HepG2 (cell line): ENCODE measurements around the gene ADAMTS20. TPM values are rescaled to one million over a fixed set of nuclear protein-coding genes. Genes with fewer than 3 reads are reported as not detected.

Source experiments
- ATAC-seq: fragments of 200-7000 bp; cut with Tn5 transposase; 3 replicates; pipeline ENCODE4 v1.9.1; 2020; ENCODE audit warnings: mild to moderate bottlenecking, moderate library complexity
- BruUV-seq: library from RNA; stranded (reverse); fragments of 400-500 nt; replicated peaks from 2 replicates; lab custom pipeline; 2021; lab: Mats Ljungman, UMichigan
- CTCF ChIA-PET: fragments of 300-600 bp; formaldehyde crosslinking; extraction: SDS; loops from one replicate; lab custom pipeline; 2021; ENCODE audit warnings: low total read pairs, inconsistent platforms, low intra/inter-chr PET ratio; lab: Yijun Ruan, JAX
- POLR2A ChIA-PET: fragments of 350-600 bp; sonication (Branson Sonifier 250); formaldehyde crosslinking; loops from one replicate; lab custom pipeline; 2020; ENCODE audit warnings: antibody characterized with exemption, inconsistent platforms; lab: Yijun Ruan, JAX
- DNase-seq: peaks from one replicate; pipeline ENCODE4 v3.0.0-alpha.2; 2015; ENCODE audit warnings: low spot score
- FAIRE-seq: peaks from 3 replicates; lab custom pipeline; 2011; peaks lifted over from hg19 to GRCh38; lab: Jason Lieb, UNC
- H2AFZ ChIP-seq: one replicate; pipeline ENCODE4 v1.6.1; 2011; ENCODE audit warnings: low read length, inconsistent platforms
- H3K27ac ChIP-seq: fragments of 300-600 bp; 3 replicates; pipeline ENCODE4 v1.8.0; 2011; ENCODE audit warnings: mixed run types, mild to moderate bottlenecking, mixed read lengths, low read length, inconsistent platforms; ENCODE audit not compliant: insufficient read depth; ENCODE audit errors: extremely low read length
- H3K27me3 ChIP-seq, 2 experiments: fragments of 200-600 bp in 1 of 2; 2 replicates in 1 of 2; 3 replicates in 1 of 2; pipeline versions ENCODE4 v1.6.0 to v1.8.0; 2011; ENCODE audit warnings: low read length in 2 of 2, mild to moderate bottlenecking in 2 of 2, moderate library complexity in 2 of 2, inconsistent platforms in 1 of 2; ENCODE audit not compliant: insufficient read depth in 2 of 2, control insufficient read depth in 1 of 2
- H3K36me3 ChIP-seq, 2 experiments: fragments of 200-600 bp in 1 of 2; replicated peaks in 1 of 2; 2 replicates in 1 of 2; 3 replicates in 1 of 2; pipeline versions ENCODE4 v1.5.1 to v1.8.0; 2011; ENCODE audit warnings: low read length in 2 of 2, inconsistent platforms in 1 of 2; ENCODE audit not compliant: insufficient read depth in 2 of 2, control insufficient read depth in 1 of 2
- H3K4me1 ChIP-seq: 2 replicates; pipeline ENCODE4 v1.5.1; 2012; ENCODE audit warnings: low read length, inconsistent platforms; ENCODE audit not compliant: insufficient read depth
- H3K4me2 ChIP-seq: 2 replicates; pipeline ENCODE4 v1.6.0; 2011; ENCODE audit warnings: low read depth, low read length, inconsistent platforms
- H3K4me3 ChIP-seq, 3 experiments: fragments of 200-600 bp in 1 of 3; sonication (generic), shearing (Covaris generic) in 1 of 3; replicated peaks in 1 of 3; 2 replicates each; pipeline ENCODE4 v1.5.1; 2011 to 2016; ENCODE audit warnings: low read length in 3 of 3, inconsistent platforms in 2 of 3, low read depth in 2 of 3, mild to moderate bottlenecking in 2 of 3, control low read depth in 1 of 3, mixed read lengths in 1 of 3; ENCODE audit not compliant: insufficient read depth in 1 of 3
- H3K79me2 ChIP-seq: one replicate; pipeline ENCODE4 v1.6.1; 2011; ENCODE audit warnings: low read length, inconsistent platforms; ENCODE audit not compliant: insufficient read depth
- H3K9ac ChIP-seq: 2 replicates; pipeline ENCODE4 v1.6.0; 2011; ENCODE audit warnings: mild to moderate bottlenecking, low read depth, low read length, inconsistent platforms; ENCODE audit not compliant: insufficient read depth
- H3K9me3 ChIP-seq: 2 replicates; pipeline ENCODE4 v1.5.1; 2012; ENCODE audit warnings: mild to moderate bottlenecking, low read length
- H4K20me1 ChIP-seq: 2 replicates; pipeline ENCODE4 v1.6.0; 2011; ENCODE audit warnings: inconsistent platforms, mild to moderate bottlenecking, low read length, moderate library complexity; ENCODE audit not compliant: insufficient read depth
- CREB1 ChIP-seq, 2 experiments: fragments of 450-650 bp in 1 of 2; IDR thresholded peaks; 2 replicates each; pipeline ENCODE4 v1.6.1; 2016 to 2017; ENCODE audit warnings: control low read depth in 1 of 2, mild to moderate bottlenecking in 1 of 2, missing compliant biosample characterization in 1 of 2, missing genetic modification characterization in 1 of 2
- FOSL2 ChIP-seq: sonication (generic); formaldehyde crosslinking; IDR thresholded peaks from 2 replicates; pipeline ENCODE4 v1.4.0; 2020; ENCODE audit warnings: missing genetic modification reagents
- WGBS: methylation state at CpG from one replicate; pipeline ENCODE4 v1.1.6; 2017; ENCODE audit warnings: low lambda C conversion rate; 5-methylcytosine and 5-hydroxymethylcytosine counted together
- in situ Hi-C: cut with HindIII; loops from 2 replicates; pipeline ENCODE4 v1.10.0; 2017; ENCODE audit warnings: low pct_unique_long_range_greater_than_20kb; ENCODE audit not compliant: extremely low pct_ligation_motif_present
- intact Hi-C: fragments of 100-400 bp; cut with micrococcal nuclease; formaldehyde crosslinking; loops from one replicate; pipeline ENCODE4 v1.10.0; 2022; ENCODE audit not compliant: unreplicated experiment
- polyA plus RNA-seq, 8 experiments: library from polyadenylated mRNA; depleted of rRNA in 3 of 8; stranded (reverse) in 7 of 8; unstranded in 1 of 8; fragments of >200 nt; fragmentation: Illumina TruSeq in 4 of 8; extraction: Trizol in 4 of 8; gene quantifications; 2 replicates each; pipeline versions ENCODE4 v1.2.1 to v1.2.3, GENCODE V29; 2011 to 2016; ENCODE audit warnings: low read depth in 4 of 8, missing spikeins in 1 of 8, mixed read lengths in 1 of 8; ENCODE audit not compliant: insufficient read depth in 1 of 8
- total RNA-seq, 5 experiments: library from RNA; depleted of rRNA; stranded (reverse); fragments of >200 nt; fragmentation: Illumina TruSeq; extraction: Trizol; gene quantifications; 2 replicates each; pipeline ENCODE4 v1.2.3, GENCODE V29; 2016; ENCODE audit warnings: low read depth in 1 of 5
- TF ChIP-seq, protein P1 (sequence below), 2 experiments: sonication (generic) in 1 of 2; formaldehyde crosslinking in 1 of 2; IDR thresholded peaks; 2 replicates each; pipeline versions ENCODE4 v1.4.0 to v1.6.1; 2018 to 2020; ENCODE audit warnings: missing genetic modification reagents in 2 of 2, borderline replicate concordance in 1 of 2, low read depth in 1 of 2, mild to moderate bottlenecking in 1 of 2, missing biosample characterization in 1 of 2
- TF ChIP-seq, protein P2 (sequence below), 2 experiments: fragments of 450-650 bp in 1 of 2; sonication (generic) in 1 of 2; formaldehyde crosslinking; IDR thresholded peaks; 2 replicates each; pipeline versions ENCODE4 v1.5.0 to v1.8.0; 2020 to 2022; ENCODE audit warnings: mild to moderate bottlenecking in 1 of 2, missing genetic modification reagents in 1 of 2

Gene ADAMTS20
- total and polyA plus RNA-seq, 2 of the 13 experiments (the other 11 are each of a cell fraction or from before 2014, with no cell fraction given): not detected

DNA sequence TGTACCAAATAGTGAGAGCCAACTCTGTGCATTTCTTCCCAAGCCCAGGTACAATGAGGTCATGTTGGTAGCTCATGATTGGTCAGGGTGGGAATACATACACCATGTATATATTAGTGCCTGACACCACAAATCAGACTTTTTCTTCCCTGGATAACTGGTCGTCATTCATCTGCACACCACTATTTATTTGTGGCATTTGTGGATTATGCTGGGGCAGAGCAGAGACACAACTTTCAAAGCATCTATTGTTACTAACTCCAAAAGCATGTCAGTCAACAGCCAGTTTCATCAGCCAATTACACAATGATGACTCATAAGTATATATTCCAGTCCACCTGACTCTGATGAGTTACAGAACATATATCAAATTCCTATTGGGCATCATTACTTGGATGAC is 181.7 kb downstream of the ADAMTS20 start:
- WGBS: 0% methylated on average over 1 of the region's 1 CpG
- in situ Hi-C loops (no loop called here), intact Hi-C loops (no loop called here)
- no peaks in the 10 kb centered on the region for H3K27me3 ChIP-seq
- DNase-seq (peak; percentile 13), FAIRE-seq (no peak), ATAC-seq (no peak)
- no peak overlapping the region for H3K9ac ChIP-seq
- CTCF ChIA-PET: no interaction called here
- H4K20me1 ChIP-seq: no peaks in the 10 kb centered on the region
- no peak overlapping the region for H3K4me2 ChIP-seq
- H3K9me3 ChIP-seq: no peaks in the 10 kb centered on the region
- H3K4me1 ChIP-seq: no peaks in the 10 kb centered on the region
- H2AFZ ChIP-seq: no peak overlapping the region
- no peaks in the 10 kb centered on the region for H3K36me3 ChIP-seq
- H3K27ac ChIP-seq: no peak overlapping the region
- POLR2A ChIA-PET: no interaction called here
- no peak overlapping the region for H3K4me3 ChIP-seq
- TF ChIP-seq, protein P1, sequence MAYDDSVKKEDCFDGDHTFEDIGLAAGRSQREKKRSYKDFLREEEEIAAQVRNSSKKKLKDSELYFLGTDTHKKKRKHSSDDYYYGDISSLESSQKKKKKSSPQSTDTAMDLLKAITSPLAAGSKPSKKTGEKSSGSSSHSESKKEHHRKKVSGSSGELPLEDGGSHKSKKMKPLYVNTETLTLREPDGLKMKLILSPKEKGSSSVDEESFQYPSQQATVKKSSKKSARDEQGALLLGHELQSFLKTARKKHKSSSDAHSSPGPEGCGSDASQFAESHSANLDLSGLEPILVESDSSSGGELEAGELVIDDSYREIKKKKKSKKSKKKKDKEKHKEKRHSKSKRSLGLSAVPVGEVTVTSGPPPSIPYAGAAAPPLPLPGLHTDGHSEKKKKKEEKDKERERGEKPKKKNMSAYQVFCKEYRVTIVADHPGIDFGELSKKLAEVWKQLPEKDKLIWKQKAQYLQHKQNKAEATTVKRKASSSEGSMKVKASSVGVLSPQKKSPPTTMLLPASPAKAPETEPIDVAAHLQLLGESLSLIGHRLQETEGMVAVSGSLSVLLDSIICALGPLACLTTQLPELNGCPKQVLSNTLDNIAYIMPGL (CRISPR knock-in tag; IDR thresholded peaks at IDR 0.05; ENCODE audit: borderline replicate concordance in 1 of 2, low read depth in 1 of 2): no peak
- TF ChIP-seq CREB1 (IDR thresholded peaks at IDR 0.05): peak; percentile 35; the same call in 1 of the 2 replicates
- no peak for TF ChIP-seq CREB1 (CRISPR knock-in tag; IDR thresholded peaks at IDR 0.05)
- TF ChIP-seq, protein P2, sequence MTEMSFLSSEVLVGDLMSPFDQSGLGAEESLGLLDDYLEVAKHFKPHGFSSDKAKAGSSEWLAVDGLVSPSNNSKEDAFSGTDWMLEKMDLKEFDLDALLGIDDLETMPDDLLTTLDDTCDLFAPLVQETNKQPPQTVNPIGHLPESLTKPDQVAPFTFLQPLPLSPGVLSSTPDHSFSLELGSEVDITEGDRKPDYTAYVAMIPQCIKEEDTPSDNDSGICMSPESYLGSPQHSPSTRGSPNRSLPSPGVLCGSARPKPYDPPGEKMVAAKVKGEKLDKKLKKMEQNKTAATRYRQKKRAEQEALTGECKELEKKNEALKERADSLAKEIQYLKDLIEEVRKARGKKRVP (CRISPR knock-in tag; IDR thresholded peaks at IDR 0.05): peak in 1 of 2 experiments; percentile 85; a peak in 2 of 4 replicates
- peak; percentile 75 for TF ChIP-seq FOSL2 (CRISPR knock-in tag)
- no peaks in the 10 kb centered on the region for H3K79me2 ChIP-seq
- BruUV-seq: no TSS peak
